A673 (cell line): ENCODE data around the gene UFC1. TPM values are rescaled to one million over a fixed set of nuclear protein-coding genes. Genes with fewer than 3 reads are reported as not detected.

ENCODE experiments used
- BruUV-seq: library from RNA; stranded (reverse); fragments of 400-500 nt; replicated peaks from 2 replicates; lab custom pipeline; 2021; lab: Mats Ljungman, UMichigan
- CTCF ChIA-PET: fragments of 300-600 bp; sonication (Branson Sonifier 250); formaldehyde crosslinking; loops from one replicate; lab custom pipeline; 2022; ENCODE audit warnings: antibody characterized with exemption; lab: Charles Lee
- POLR2A ChIA-PET: fragments of 300-600 bp; sonication (Branson Sonifier 250); formaldehyde crosslinking; loops from one replicate; lab custom pipeline; 2022; ENCODE audit warnings: antibody characterized with exemption; ENCODE audit not compliant: low non-redundant PET; lab: Charles Lee
- DNase-seq: peaks from one replicate; pipeline ENCODE4 v3.0.0-alpha.2; 2015; ENCODE audit warnings: low spot score
- H3K27ac ChIP-seq: fragments of 200-600 bp; sonication (generic); 2 replicates; pipeline ENCODE4 v1.5.1; 2016; ENCODE audit warnings: mixed run types, low read depth, mild to moderate bottlenecking, mixed read lengths, antibody characterized with exemption, low read length; ENCODE audit not compliant: poor library complexity, severe bottlenecking
- H3K27me3 ChIP-seq: fragments of 200-600 bp; sonication (generic); replicated peaks from 2 replicates; pipeline ENCODE4 v1.6.1; 2017; ENCODE audit warnings: mixed run types, low read depth, mild to moderate bottlenecking, mixed read lengths, antibody characterized with exemption, low read length; ENCODE audit not compliant: insufficient read depth, poor library complexity
- H3K36me3 ChIP-seq: fragments of 200-600 bp; sonication (generic); 2 replicates; pipeline ENCODE4 v1.6.1; 2016; ENCODE audit warnings: mixed run types, mild to moderate bottlenecking, mixed read lengths, antibody characterized with exemption, low read length; ENCODE audit not compliant: insufficient read depth, poor library complexity, severe bottlenecking
- H3K4me1 ChIP-seq: fragments of 200-600 bp; sonication (generic); 2 replicates; pipeline ENCODE4 v1.6.1; 2017; ENCODE audit warnings: mixed run types, mild to moderate bottlenecking, mixed read lengths, antibody characterized with exemption, low read length; ENCODE audit not compliant: insufficient read depth, poor library complexity, severe bottlenecking
- H3K4me3 ChIP-seq: fragments of 200-600 bp; sonication (generic); 2 replicates; pipeline ENCODE4 v1.5.1; 2016; ENCODE audit warnings: low read depth, mixed run types, mild to moderate bottlenecking, mixed read lengths, low read length; ENCODE audit not compliant: poor library complexity, severe bottlenecking
- H3K9me3 ChIP-seq: fragments of 200-600 bp; sonication (generic); 2 replicates; pipeline ENCODE4 v1.6.1; 2016; ENCODE audit warnings: mixed run types, low read depth, mild to moderate bottlenecking, mixed read lengths, antibody characterized with exemption, low read length; ENCODE audit not compliant: poor library complexity, severe bottlenecking
- EZH2 ChIP-seq: fragments of 200-600 bp; sonication (generic); IDR thresholded peaks from 2 replicates; pipeline ENCODE4 v1.6.1; 2017; ENCODE audit warnings: borderline replicate concordance, low read depth, mild to moderate bottlenecking, mixed read lengths, antibody characterized with exemption, low read length; ENCODE audit not compliant: poor library complexity, severe bottlenecking
- intact Hi-C: fragments of 100-400 bp; cut with micrococcal nuclease; formaldehyde crosslinking; loops from one replicate; pipeline ENCODE4 v1.10.0; 2022; ENCODE audit not compliant: unreplicated experiment
- total RNA-seq: library from RNA; stranded (reverse); gene quantifications from 2 replicates; pipeline ENCODE4 v1.2.3, GENCODE V29; 2021
- TF ChIP-seq, protein P1 (sequence below): fragments of 300-800, 200-600 bp; sonication (generic); conservative IDR thresholded peaks from 2 replicates; pipeline ENCODE4 v1.5.1; 2017; ENCODE audit warnings: low read depth, mild to moderate bottlenecking, antibody characterized with exemption, low read length, moderate library complexity, mixed read lengths

Gene UFC1
- total RNA-seq, 1 experiment from 2014 or later: 82.7 TPM

DNA sequence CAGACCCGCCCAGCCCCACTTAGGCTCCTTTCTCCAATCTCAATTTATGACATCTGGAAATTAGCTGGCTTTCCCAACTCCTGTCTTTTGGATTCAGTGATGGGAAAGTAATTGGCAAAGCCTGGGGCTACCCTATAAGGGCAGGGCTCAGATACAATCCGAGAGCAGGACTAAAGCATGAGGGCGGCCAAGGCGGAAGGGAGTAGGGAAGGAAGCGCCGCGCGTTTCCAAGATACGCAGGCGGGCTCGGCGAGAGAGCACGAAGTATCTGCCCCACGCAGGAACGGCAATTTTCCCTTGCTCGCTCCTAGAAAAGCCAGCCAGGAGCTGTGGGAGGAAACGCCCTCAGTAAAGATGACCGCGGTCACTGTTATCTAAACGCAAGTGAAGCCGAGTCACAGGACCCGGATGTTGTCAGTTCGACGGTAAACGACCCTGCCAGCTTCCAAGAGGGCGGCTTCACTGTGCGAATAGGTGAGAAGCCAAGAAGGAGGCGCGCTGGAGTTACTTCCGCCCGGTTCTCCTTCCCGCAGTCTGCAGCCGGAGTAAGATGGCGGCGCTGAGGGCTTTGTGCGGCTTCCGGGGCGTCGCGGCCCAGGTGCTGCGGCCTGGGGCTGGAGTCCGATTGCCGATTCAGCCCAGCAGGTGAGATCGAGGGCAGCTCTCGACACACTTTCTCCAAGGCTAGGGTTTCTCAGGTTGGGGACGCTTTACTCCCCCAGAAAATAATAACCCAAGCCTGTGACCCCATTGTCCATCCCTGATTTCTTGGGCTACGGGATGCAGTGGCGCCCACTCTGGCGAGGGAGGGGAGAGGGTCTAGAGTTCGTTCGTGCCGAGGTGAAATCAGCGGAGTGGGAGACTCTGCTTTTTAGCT, 48.3 kb downstream of the UFC1 start, which contains the start of gene NDUFS2:
TSS of gene NDUFS2 (plus strand) at position 532 of the 877 bp plus-strand sequence. CDS start at position 551, 19 bp downstream.
- POLR2A ChIA-PET: interaction anchor here (0.6 to 1.2 kb wide), 3 partner anchors 16 to 46 kb away, joined by 4 to 5 read pairs (median 4); partner anchors contain the start of gene B4GALT3
- peak within 1 kb of the TSS; percentile 92 for H3K4me3 ChIP-seq
- no peaks in the 10 kb centered on the region for H3K9me3 ChIP-seq
- TF ChIP-seq, protein P1, sequence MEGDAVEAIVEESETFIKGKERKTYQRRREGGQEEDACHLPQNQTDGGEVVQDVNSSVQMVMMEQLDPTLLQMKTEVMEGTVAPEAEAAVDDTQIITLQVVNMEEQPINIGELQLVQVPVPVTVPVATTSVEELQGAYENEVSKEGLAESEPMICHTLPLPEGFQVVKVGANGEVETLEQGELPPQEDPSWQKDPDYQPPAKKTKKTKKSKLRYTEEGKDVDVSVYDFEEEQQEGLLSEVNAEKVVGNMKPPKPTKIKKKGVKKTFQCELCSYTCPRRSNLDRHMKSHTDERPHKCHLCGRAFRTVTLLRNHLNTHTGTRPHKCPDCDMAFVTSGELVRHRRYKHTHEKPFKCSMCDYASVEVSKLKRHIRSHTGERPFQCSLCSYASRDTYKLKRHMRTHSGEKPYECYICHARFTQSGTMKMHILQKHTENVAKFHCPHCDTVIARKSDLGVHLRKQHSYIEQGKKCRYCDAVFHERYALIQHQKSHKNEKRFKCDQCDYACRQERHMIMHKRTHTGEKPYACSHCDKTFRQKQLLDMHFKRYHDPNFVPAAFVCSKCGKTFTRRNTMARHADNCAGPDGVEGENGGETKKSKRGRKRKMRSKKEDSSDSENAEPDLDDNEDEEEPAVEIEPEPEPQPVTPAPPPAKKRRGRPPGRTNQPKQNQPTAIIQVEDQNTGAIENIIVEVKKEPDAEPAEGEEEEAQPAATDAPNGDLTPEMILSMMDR: peak; percentile 48
- no peak for TF ChIP-seq EZH2
- peaks cover 29% of the 10 kb centered on the region for H3K36me3 ChIP-seq
- intact Hi-C loops: no loop called here
- peaks cover 39% of the 10 kb centered on the region for H3K4me1 ChIP-seq
- CTCF ChIA-PET: interaction anchor here (1.0 to 1.4 kb wide), 2 partner anchors 24 to 36 kb away, joined by 5 to 14 read pairs; partner anchors contain the start of genes PPOX and TOMM40L
- no peaks in the 10 kb centered on the region for H3K27me3 ChIP-seq
- peak within 1 kb of the TSS; percentile 87 for H3K27ac ChIP-seq
- DNase-seq: peak; percentile 100
- BruUV-seq: no TSS peak

DNA sequence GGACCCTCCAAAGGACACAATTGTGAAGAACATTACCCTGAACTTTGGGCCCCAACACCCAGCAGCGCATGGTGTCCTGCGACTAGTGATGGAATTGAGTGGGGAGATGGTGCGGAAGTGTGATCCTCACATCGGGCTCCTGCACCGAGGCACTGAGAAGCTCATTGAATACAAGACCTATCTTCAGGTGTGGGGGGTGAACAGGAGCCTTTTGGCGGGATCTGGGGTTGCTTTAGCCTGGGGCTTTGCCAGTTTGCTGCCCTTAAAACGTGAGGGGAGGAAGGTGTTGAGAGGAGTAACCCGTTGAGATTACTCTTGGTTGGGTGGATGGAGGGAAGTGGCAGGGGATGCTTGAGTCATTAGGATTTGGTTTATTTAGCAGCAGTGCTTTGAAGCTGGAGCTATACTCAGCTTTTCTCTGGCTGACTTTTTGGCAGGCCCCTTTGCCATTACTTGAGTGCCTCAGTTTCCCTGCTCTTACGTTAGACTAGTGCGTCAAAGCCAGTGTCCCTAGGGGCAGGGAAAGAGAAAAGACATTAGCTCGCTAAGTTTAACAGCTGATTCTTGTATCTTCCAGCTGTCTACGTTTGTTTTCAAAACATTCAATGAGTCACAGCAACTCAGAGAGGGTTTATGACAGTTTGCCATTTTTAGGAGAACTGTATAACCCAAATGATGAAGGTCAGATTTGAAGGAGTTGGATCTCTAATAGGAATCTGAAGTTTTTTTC, 52.8 kb downstream of the UFC1 start:
- no TSS peak for BruUV-seq

DNA sequence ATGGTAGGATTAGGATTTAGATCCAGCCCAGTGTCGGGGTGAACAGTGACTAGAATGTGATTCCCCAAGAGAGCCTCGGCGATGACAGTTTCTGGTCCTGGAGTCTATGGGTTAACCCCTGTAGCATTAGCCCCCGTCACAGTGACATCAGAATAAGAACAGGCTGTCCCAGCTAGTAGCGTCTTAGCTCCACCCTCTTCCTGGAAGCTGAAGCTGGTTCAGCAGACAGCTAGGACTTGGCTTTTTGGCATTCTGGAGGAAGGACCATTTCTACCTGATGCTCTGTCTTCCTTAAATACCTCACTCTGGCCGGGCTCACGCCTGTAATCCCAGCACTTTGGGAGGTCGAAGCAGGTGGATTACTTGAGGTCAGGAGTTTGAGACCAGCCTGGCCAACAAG, 53.4 kb downstream of the UFC1 start:
- intact Hi-C loops: loop anchor here (5.0 kb wide), 1 partner anchor 175 kb away; no protein-coding TSS in a partner anchor
- no peak for TF ChIP-seq EZH2
- TF ChIP-seq, protein P1: no peak
- no peaks in the 10 kb centered on the region for H3K27me3 ChIP-seq
- H3K36me3 ChIP-seq: peaks cover 72% of the 10 kb centered on the region
- H3K4me1 ChIP-seq: no peaks in the 10 kb centered on the region
- DNase-seq: no peak
- ChIA-PET POLR2A (no interaction called here), CTCF (no interaction called here)
- no peak overlapping the region for H3K4me3 ChIP-seq
- H3K9me3 ChIP-seq: no peaks in the 10 kb centered on the region
- H3K27ac ChIP-seq: peak overlapping the region; percentile 13
- no TSS peak for BruUV-seq

More for the DNA sequence above, 52.8 kb downstream of the UFC1 start:
- Histone ChIP-seq H3K27me3 (no peaks in the 10 kb centered on the region), H3K9me3 (no peaks in the 10 kb centered on the region), H3K36me3 (peaks cover 66% of the 10 kb centered on the region), H3K27ac (no peak overlapping the region), H3K4me1 (peaks cover 4% of the 10 kb centered on the region), H3K4me3 (no peak overlapping the region)
- ChIA-PET POLR2A (interaction anchor here (0.6 to 0.8 kb wide), 2 partner anchors 12 to 28 kb away, joined by 3 to 8 read pairs; no protein-coding TSS in a partner anchor), CTCF (no interaction called here)
- TF ChIP-seq EZH2: no peak
- TF ChIP-seq, protein P1: no peak
- no peak for DNase-seq
- intact Hi-C loops: loop anchor here (5.0 kb wide), 1 partner anchor 176 kb away; no protein-coding TSS in a partner anchor
